Keratinocyte (primary cell): ENCODE results near the gene NRM. TPM values are rescaled to one million over a fixed set of nuclear protein-coding genes. Genes with fewer than 3 reads are reported as not detected.
"Not testable (repeated sequence)": the region's sequence is repeated elsewhere in the genome, so short reads cannot be mapped to it uniquely, and the experiment has no call there.

Experiments used
- DNase-seq: peaks from one replicate; pipeline ENCODE4 v3.0.0-alpha.2; 2011; ENCODE audit warnings: low read depth, missing footprints, low spot score
- FAIRE-seq: peaks from 2 replicates; lab custom pipeline; 2011; peaks lifted over from hg19 to GRCh38; lab: Jason Lieb, UNC
- H2AFZ ChIP-seq: 2 replicates; pipeline ENCODE4 v1.6.0; 2012; ENCODE audit warnings: low read length, control low read depth, inconsistent platforms; ENCODE audit not compliant: control insufficient read depth
- H3K27ac ChIP-seq: 2 replicates; pipeline ENCODE4 v1.5.1; 2011; ENCODE audit warnings: low read length; ENCODE audit not compliant: control insufficient read depth, insufficient read depth
- H3K27me3 ChIP-seq: 3 replicates; pipeline ENCODE4 v1.6.0; 2011; ENCODE audit warnings: low read length; ENCODE audit not compliant: control insufficient read depth, insufficient read depth; ENCODE audit errors: extremely low read depth
- H3K36me3 ChIP-seq, 2 experiments: 2 replicates in 1 of 2; 3 replicates in 1 of 2; pipeline ENCODE4 v1.5.1; 2011; ENCODE audit warnings: low read length in 2 of 2, mild to moderate bottlenecking in 1 of 2; ENCODE audit not compliant: control insufficient read depth in 2 of 2, insufficient read depth in 2 of 2; ENCODE audit errors: extremely low read depth in 1 of 2
- H3K4me1 ChIP-seq: 3 replicates; pipeline ENCODE4 v1.5.1; 2011; ENCODE audit warnings: low read length; ENCODE audit not compliant: control insufficient read depth, insufficient read depth; ENCODE audit errors: extremely low read depth
- H3K4me2 ChIP-seq: 3 replicates; pipeline ENCODE4 v1.6.0; 2011; ENCODE audit warnings: low read depth, low read length; ENCODE audit not compliant: control insufficient read depth, insufficient read depth; ENCODE audit errors: extremely low read depth
- H3K4me3 ChIP-seq, 3 experiments: fragments of 200-600 bp in 1 of 3; sonication (generic) in 1 of 3; 2 replicates in 2 of 3; 3 replicates in 1 of 3; pipeline ENCODE4 v1.5.1; 2011 to 2016; ENCODE audit warnings: low read length in 3 of 3, mild to moderate bottlenecking in 3 of 3, control low read depth in 2 of 3, inconsistent platforms in 1 of 3, low read depth in 1 of 3, mixed read lengths in 1 of 3, mixed run types in 1 of 3, moderate library complexity in 1 of 3; ENCODE audit not compliant: control insufficient read depth in 2 of 3, insufficient read depth in 2 of 3; ENCODE audit errors: extremely low read depth in 1 of 3
- H3K79me2 ChIP-seq: 2 replicates; pipeline ENCODE4 v1.6.0; 2012; ENCODE audit warnings: low read length; ENCODE audit not compliant: control insufficient read depth, insufficient read depth
- H3K9ac ChIP-seq: 3 replicates; pipeline ENCODE4 v1.6.0; 2011; ENCODE audit warnings: low read length; ENCODE audit not compliant: control insufficient read depth, insufficient read depth; ENCODE audit errors: extremely low read depth
- H3K9me1 ChIP-seq: 3 replicates; pipeline ENCODE4 v1.6.0; 2011; ENCODE audit warnings: low read length; ENCODE audit not compliant: control insufficient read depth, insufficient read depth; ENCODE audit errors: extremely low read depth
- H3K9me3 ChIP-seq: 2 replicates; pipeline ENCODE4 v1.5.1; 2012; ENCODE audit warnings: low read depth, low read length; ENCODE audit not compliant: control insufficient read depth
- H4K20me1 ChIP-seq: 3 replicates; pipeline ENCODE4 v1.6.0; 2011; ENCODE audit warnings: low read length; ENCODE audit not compliant: control insufficient read depth, insufficient read depth; ENCODE audit errors: extremely low read depth
- EZH2 ChIP-seq: IDR thresholded peaks from one replicate; pipeline ENCODE4 v1.6.1; 2012; ENCODE audit warnings: inconsistent platforms, mild to moderate bottlenecking, low read length, moderate library complexity
- dilution Hi-C: fragments of 300-500 bp; cut with MboI; formaldehyde crosslinking; loops from one replicate; pipeline ENCODE4 v1.7.0; 2020; ENCODE audit warnings: low sequenced_read_pairs; ENCODE audit not compliant: extremely low pct_ligation_motif_present
- polyA plus RNA-seq, 5 experiments: library from polyadenylated mRNA; depleted of rRNA in 3 of 5; stranded (reverse) in 3 of 5; stranded (forward) in 1 of 5; unstranded in 1 of 5; fragments of >200 nt; gene quantifications; 1 replicate in 1 of 5; 2 replicates in 3 of 5; 3 replicates in 1 of 5; pipeline versions ENCODE4 v1.2.1 to v1.2.3, GENCODE V29; 2011 to 2012; ENCODE audit warnings: missing spikeins in 2 of 5, low read depth in 1 of 5, low replicate concordance in 1 of 5
- TF ChIP-seq, protein P1 (sequence below), 3 experiments: IDR thresholded peaks in 1 of 3; conservative IDR thresholded peaks in 1 of 3; optimal IDR thresholded peaks in 1 of 3; 2 replicates in 2 of 3; 3 replicates in 1 of 3; pipeline versions ENCODE3 to v1.5.1; 2011; ENCODE audit warnings: low read length in 3 of 3, mild to moderate bottlenecking in 3 of 3, moderate library complexity in 2 of 3, control low read depth in 1 of 3, inconsistent platforms in 1 of 3; ENCODE audit not compliant: insufficient read depth in 2 of 3; ENCODE audit errors: extremely low read depth in 1 of 3

NRM gene
- polyA plus RNA-seq, 1 donor (not counting 4 experiments of a cell fraction or from before 2014, with no cell fraction given) = 7.0 TPM

- DNase-seq (peak; percentile 85), FAIRE-seq (peak; percentile 78)
- TF ChIP-seq EZH2 = no peak
- TF ChIP-seq, protein P1, sequence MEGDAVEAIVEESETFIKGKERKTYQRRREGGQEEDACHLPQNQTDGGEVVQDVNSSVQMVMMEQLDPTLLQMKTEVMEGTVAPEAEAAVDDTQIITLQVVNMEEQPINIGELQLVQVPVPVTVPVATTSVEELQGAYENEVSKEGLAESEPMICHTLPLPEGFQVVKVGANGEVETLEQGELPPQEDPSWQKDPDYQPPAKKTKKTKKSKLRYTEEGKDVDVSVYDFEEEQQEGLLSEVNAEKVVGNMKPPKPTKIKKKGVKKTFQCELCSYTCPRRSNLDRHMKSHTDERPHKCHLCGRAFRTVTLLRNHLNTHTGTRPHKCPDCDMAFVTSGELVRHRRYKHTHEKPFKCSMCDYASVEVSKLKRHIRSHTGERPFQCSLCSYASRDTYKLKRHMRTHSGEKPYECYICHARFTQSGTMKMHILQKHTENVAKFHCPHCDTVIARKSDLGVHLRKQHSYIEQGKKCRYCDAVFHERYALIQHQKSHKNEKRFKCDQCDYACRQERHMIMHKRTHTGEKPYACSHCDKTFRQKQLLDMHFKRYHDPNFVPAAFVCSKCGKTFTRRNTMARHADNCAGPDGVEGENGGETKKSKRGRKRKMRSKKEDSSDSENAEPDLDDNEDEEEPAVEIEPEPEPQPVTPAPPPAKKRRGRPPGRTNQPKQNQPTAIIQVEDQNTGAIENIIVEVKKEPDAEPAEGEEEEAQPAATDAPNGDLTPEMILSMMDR (optimal IDR thresholded peaks at IDR 0.05 in 1 of 3, IDR thresholded peaks at IDR 0.05 in 1 of 3, conservative IDR thresholded peaks at IDR 0.05 in 1 of 3; ENCODE audit: extremely low read depth in 1 of 3, insufficient read depth in 2 of 3, low read length in 3 of 3) = peak; percentile 69 to 93 (median 78)
- Histone ChIP-seq H3K9me1 (no peaks in the 10 kb centered on the region), H3K27me3 (no peaks in the 10 kb centered on the region), H3K36me3 (peaks cover 20 to 39% of the 10 kb centered on the region in 2 experiments), H3K4me2 (peak within 1 kb of the TSS; percentile 89), H4K20me1 (peaks cover 3% of the 10 kb centered on the region), H2AFZ (peak within 1 kb of the TSS; percentile 55), H3K4me3 (peak within 1 kb of the TSS; percentile 84 to 96 (median 89)), H3K27ac (peak within 1 kb of the TSS; percentile 59), H3K4me1 (peaks cover 7% of the 10 kb centered on the region), H3K9ac (peak within 1 kb of the TSS; percentile 90), H3K9me3 (no peaks in the 10 kb centered on the region), H3K79me2 (peaks cover 22% of the 10 kb centered on the region)
- dilution Hi-C loops = no loop called here
Measured at GRCh38 chr6:30672445-30673253, 18.1 kb downstream of the NRM start, which contains the start of gene DHX16. Gene DHX16 (minus strand): TSS chr6:30673006. CDS start chr6:30672841, 165 bp downstream.

DNA sequence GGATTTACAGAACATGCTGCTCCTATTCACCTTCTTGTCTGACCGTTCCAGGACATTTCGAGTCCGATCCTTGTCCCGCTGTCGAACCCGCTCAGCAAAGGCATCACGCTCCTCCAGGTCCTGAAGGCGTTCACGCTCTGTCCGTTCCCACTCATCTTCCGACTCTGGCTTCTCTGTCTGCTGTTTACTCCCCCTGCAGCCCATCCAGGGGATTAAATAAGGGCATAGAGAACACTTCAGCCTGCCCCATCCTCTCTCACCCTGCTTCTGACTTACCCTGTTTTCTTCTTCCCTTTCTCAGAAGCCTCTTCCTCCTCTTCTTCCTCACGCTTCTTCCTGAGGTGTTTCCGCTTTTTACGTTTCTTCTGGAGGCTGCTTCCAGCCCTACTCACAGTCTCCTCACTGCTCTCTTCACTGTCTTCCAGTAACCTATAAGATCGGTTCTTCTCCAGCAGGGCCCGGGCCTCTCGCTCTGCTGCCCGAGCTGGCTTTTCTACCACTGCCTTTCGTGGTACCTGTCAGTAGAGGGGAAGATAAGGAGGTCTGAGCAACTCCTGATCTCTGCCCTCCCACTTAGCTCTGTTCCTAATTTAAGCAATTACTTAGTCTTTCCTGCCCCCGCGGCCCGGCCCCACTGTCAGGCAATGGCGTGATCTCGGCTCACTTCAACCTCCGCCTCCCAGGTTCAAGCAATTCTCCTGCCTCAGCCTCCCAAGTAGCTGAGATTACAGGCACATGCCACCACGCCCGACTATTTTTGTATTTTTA is 19.8 kb downstream of the NRM start:
- Histone ChIP-seq H3K9me1 (no peaks in the 10 kb centered on the region), H3K4me1 (peaks cover 7% of the 10 kb centered on the region), H3K27ac (no peak overlapping the region), H3K36me3 (peaks cover 14 to 27% of the 10 kb centered on the region in 2 experiments), H3K27me3 (no peaks in the 10 kb centered on the region), H3K79me2 (peaks cover 22% of the 10 kb centered on the region), H2AFZ (no peak overlapping the region), H3K9me3 (no peaks in the 10 kb centered on the region), H3K9ac (no peak overlapping the region), H3K4me3 (no peak overlapping the region), H3K4me2 (peak overlapping the region; percentile 89), H4K20me1 (no peaks in the 10 kb centered on the region)
- TF ChIP-seq, protein P1 (optimal IDR thresholded peaks at IDR 0.05 in 1 of 3, IDR thresholded peaks at IDR 0.05 in 1 of 3, conservative IDR thresholded peaks at IDR 0.05 in 1 of 3; ENCODE audit: extremely low read depth in 1 of 3, insufficient read depth in 2 of 3, low read length in 3 of 3) = peak in 2 of 3 experiments; percentile 17 to 45
- no peak for TF ChIP-seq EZH2
- FAIRE-seq = no peak
- DNase-seq = no peak
- dilution Hi-C loops = no loop called here

DNA sequence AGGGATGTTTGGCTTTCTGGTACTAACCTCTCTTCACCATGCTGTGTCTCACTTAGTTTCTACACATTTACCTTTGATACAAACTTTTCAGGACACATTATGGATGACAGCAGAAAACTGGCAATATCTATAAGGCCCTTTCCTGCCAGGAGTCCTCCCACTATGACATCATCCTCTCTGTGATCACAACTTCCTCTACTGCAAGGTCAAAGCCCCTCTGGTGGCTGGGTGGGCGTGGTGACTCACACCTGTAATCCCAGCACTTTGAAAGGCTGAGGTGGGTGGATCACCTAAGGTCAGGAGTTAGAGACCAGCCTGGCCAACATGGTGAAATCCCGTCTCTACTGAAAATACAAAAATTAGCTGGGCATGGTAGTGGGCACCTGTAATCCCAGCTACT is 24.5 kb downstream of the NRM start:
- H3K4me2 ChIP-seq, H3K4me3 ChIP-seq, H2AFZ ChIP-seq, H4K20me1 ChIP-seq, H3K9me3 ChIP-seq, H3K9ac ChIP-seq, H3K27me3 ChIP-seq, H3K9me1 ChIP-seq, dilution Hi-C loops, H3K4me1 ChIP-seq, H3K79me2 ChIP-seq, DNase-seq, H3K27ac ChIP-seq, FAIRE-seq: not testable (repeated sequence)
- peaks cover 39 to 54% of the 10 kb centered on the region in 2 experiments for H3K36me3 ChIP-seq
